Activated naive CD4-positive, alpha-beta T cell treated with anti-CD3 and anti-CD28 coated beads, Interleukin-2, amount 50 U/mL, for 72 hours (primary cell): ENCODE results near the gene ROBO2. TPM values are rescaled to one million over a fixed set of nuclear protein-coding genes. Genes with fewer than 3 reads are reported as not detected.

Experiments used
- ATAC-seq, 2 donors: fragments of 150-1000 bp; cut with Tn5 transposase; 2 replicates each; pipeline ENCODE4 v1.10.0; 2021; ENCODE audit warnings: mild to moderate bottlenecking in 2 of 2, moderate library complexity in 2 of 2
- DNase-seq, 2 donors: peaks; one replicate each; pipeline ENCODE4 v3.0.0; 2021 to 2022; ENCODE audit warnings: low spot score in 2 of 2
- H3K27ac Mint-ChIP-seq, 2 donors: one replicate each; pipeline ENCODE4 v1.8.0; 2022; ENCODE audit warnings: mild to moderate bottlenecking in 2 of 2, mixed read lengths in 2 of 2
- H3K36me3 Mint-ChIP-seq, 2 donors: one replicate each; pipeline ENCODE4 v1.8.0; 2022; ENCODE audit warnings: mixed read lengths in 2 of 2
- H3K9me3 Mint-ChIP-seq, 2 donors: one replicate each; pipeline ENCODE4 v1.8.0; 2022; ENCODE audit warnings: mixed read lengths in 2 of 2
- total RNA-seq, 2 donors: library from RNA; stranded (reverse); gene quantifications; one replicate each; pipeline ENCODE4 v1.2.3, GENCODE V29; 2022

ROBO2 gene
- total RNA-seq, 2 donors from 2014 or later, result not detected

GRCh38 chr3:77687545-77687944 lies 647.6 kb downstream of the ROBO2 start:
- ATAC-seq (no peak), DNase-seq (no peak)
- H3K9me3 Mint-ChIP-seq, result peaks cover 12 to 19% of the 10 kb centered on the region in 2 donors
- H3K36me3 Mint-ChIP-seq, result peaks cover 0 to 9% of the 10 kb centered on the region in 2 donors
- H3K27ac Mint-ChIP-seq, result no peak overlapping the region

GRCh38 chr3:77690284-77690845 lies 650.5 kb downstream of the ROBO2 start:
- peaks cover 0 to 4% of the 10 kb centered on the region in 2 donors for H3K36me3 Mint-ChIP-seq
- peaks cover 15 to 23% of the 10 kb centered on the region in 2 donors for H3K9me3 Mint-ChIP-seq
- DNase-seq, result no peak
- H3K27ac Mint-ChIP-seq, result no peak overlapping the region
- no peak for ATAC-seq

DNA sequence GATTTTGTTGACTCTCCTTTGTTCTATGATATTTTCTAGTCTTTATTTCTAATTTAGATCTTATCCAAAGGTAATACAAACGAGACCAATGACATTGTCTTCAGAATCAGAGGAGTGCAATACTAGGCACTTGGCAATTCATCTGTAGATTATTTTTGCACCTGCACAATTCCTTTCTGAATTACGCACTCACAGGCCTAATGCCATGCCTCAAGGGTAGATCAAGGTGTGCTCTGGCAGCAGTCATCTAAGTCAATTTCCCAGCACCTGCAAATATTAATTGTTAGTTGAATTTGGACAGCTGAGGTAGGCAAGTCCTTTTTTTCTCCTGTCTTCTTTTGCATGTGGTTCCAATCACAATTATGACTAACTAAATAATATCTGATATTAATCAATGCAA lies 653.2 kb downstream of the ROBO2 start:
- no peak overlapping the region for H3K27ac Mint-ChIP-seq
- ATAC-seq (no peak), DNase-seq (no peak)
- peaks cover 27 to 32% of the 10 kb centered on the region in 2 donors for H3K9me3 Mint-ChIP-seq
- H3K36me3 Mint-ChIP-seq, result peaks cover 0 to 4% of the 10 kb centered on the region in 2 donors

DNA sequence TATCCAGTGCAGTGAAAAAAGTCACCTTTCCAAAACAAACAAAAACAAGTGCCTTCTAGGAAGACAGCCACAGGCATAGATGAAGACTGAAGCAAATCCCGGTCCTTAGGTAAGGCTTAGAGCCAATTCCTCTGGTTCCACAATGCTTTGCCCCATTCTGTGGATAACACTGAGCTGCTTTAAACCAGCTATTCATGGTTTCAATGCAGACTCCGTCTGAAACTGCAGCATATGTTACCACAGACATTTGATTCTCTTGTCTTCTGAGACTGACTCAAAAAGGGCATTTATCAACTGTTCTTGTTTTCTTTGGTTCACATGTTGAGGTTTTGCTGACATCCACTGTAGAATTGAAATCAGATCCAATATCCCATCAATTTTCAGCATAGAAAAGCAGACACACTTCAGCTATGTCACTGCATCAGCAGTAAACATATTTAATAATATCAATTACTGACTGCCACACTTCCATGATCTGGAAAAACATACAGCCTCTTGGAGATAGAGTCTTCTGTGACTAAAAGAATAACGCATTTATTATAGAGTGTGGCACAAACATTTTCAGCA lies 659.3 kb downstream of the ROBO2 start:
- Mint-ChIP-seq H3K9me3 (peaks cover 20 to 21% of the 10 kb centered on the region in 2 donors), H3K36me3 (peaks cover 0 to 4% of the 10 kb centered on the region in 2 donors), H3K27ac (no peak overlapping the region)
- ATAC-seq (no peak), DNase-seq (no peak)
